H1 (cell line): ENCODE data around the gene GLIS2. TPM values are rescaled to one million over a fixed set of nuclear protein-coding genes. Genes with fewer than 3 reads are reported as not detected.

Experiments
- CTCF ChIA-PET: fragments of 300-600 bp; sonication (Branson Sonifier 250); formaldehyde crosslinking; loops from one replicate; lab custom pipeline; 2021; ENCODE audit not compliant: partially characterized antibody; lab: Charles Lee
- POLR2A ChIA-PET: fragments of 300-600 bp; sonication (Branson Sonifier 250); formaldehyde crosslinking; loops from one replicate; lab custom pipeline; 2021; ENCODE audit warnings: inconsistent platforms; ENCODE audit not compliant: partially characterized antibody; lab: Charles Lee
- DNase-seq, 2 experiments: peaks; one replicate each; pipeline versions ENCODE4 v3.0.0 to v3.0.0-alpha.2; 2010 to 2022; ENCODE audit warnings: low spot score in 2 of 2, low read depth in 1 of 2, mixed read lengths in 1 of 2
- FAIRE-seq: peaks from 2 replicates; lab custom pipeline; 2011; peaks lifted over from hg19 to GRCh38; lab: Jason Lieb, UNC
- H2AFZ ChIP-seq: 2 replicates; pipeline ENCODE4 v1.8.1; 2012; ENCODE audit warnings: low read length, inconsistent platforms
- H2AK5ac ChIP-seq: 2 replicates; pipeline ENCODE4 v1.6.1; 2013; ENCODE audit warnings: low read depth, low read length
- H2BK120ac ChIP-seq: replicated peaks from 2 replicates; pipeline ENCODE3; 2013; ENCODE audit warnings: low read depth, low read length, inconsistent platforms
- H2BK12ac ChIP-seq: 2 replicates; pipeline ENCODE4 v1.6.1; 2013; ENCODE audit warnings: low read depth, low read length
- H2BK15ac ChIP-seq: 2 replicates; pipeline ENCODE4 v1.6.1; 2013; ENCODE audit warnings: low read length
- H2BK20ac ChIP-seq: 2 replicates; pipeline ENCODE4 v1.6.1; 2013; ENCODE audit warnings: low read length
- H2BK5ac ChIP-seq: 2 replicates; pipeline ENCODE4 v1.6.1; 2013; ENCODE audit warnings: low read depth, low read length
- H3K14ac ChIP-seq: 2 replicates; pipeline ENCODE4 v1.6.1; 2013; ENCODE audit warnings: inconsistent platforms; ENCODE audit not compliant: insufficient read length
- H3K18ac ChIP-seq: 2 replicates; pipeline ENCODE4 v1.6.1; 2013; ENCODE audit warnings: low read length; ENCODE audit errors: extremely low read depth
- H3K23ac ChIP-seq: 2 replicates; pipeline ENCODE4 v1.6.1; 2013; ENCODE audit warnings: inconsistent platforms; ENCODE audit not compliant: insufficient read length
- H3K23me2 ChIP-seq: 2 replicates; pipeline ENCODE4 v1.6.1; 2013; ENCODE audit warnings: low read depth, low read length
- H3K27ac ChIP-seq: 2 replicates; pipeline ENCODE4 v1.6.1; 2011; ENCODE audit warnings: low read depth, low read length, inconsistent platforms
- H3K27me3 ChIP-seq, 4 experiments: replicated peaks in 1 of 4; 1 replicate in 1 of 4; 2 replicates in 3 of 4; pipeline versions ENCODE4 v1.6.1 to v1.8.1; 2011 to 2013; ENCODE audit warnings: low read length in 3 of 4, mild to moderate bottlenecking in 3 of 4, inconsistent platforms in 2 of 4, mixed read lengths in 2 of 4, moderate library complexity in 1 of 4; ENCODE audit not compliant: control insufficient read depth in 3 of 4, insufficient read depth in 3 of 4; ENCODE audit errors: extremely low read depth in 1 of 4
- H3K36me3 ChIP-seq, 4 experiments: 2 replicates each; pipeline versions ENCODE4 v1.6.1 to v1.8.1; 2011 to 2013; ENCODE audit warnings: mild to moderate bottlenecking in 4 of 4, low read length in 3 of 4, moderate library complexity in 2 of 4, control low read depth in 1 of 4, inconsistent platforms in 1 of 4; ENCODE audit not compliant: insufficient read depth in 4 of 4, control insufficient read depth in 2 of 4
- H3K4ac ChIP-seq: replicated peaks from 2 replicates; pipeline ENCODE3; 2013; ENCODE audit warnings: low read length, low read depth, mixed read lengths, inconsistent platforms; ENCODE audit not compliant: insufficient read length
- H3K4me1 ChIP-seq, 4 experiments: replicated peaks in 1 of 4; 1 replicate in 1 of 4; 2 replicates in 3 of 4; pipeline versions ENCODE4 v1.6.1 to v1.8.1; 2011 to 2013; ENCODE audit warnings: low read length in 3 of 4, inconsistent platforms in 2 of 4, mixed read lengths in 1 of 4; ENCODE audit not compliant: insufficient read depth in 4 of 4, control insufficient read depth in 3 of 4
- H3K4me2 ChIP-seq, 2 experiments: 2 replicates each; pipeline versions ENCODE4 v1.6.1 to v1.8.1; 2011 to 2013; ENCODE audit warnings: low read depth in 2 of 2, low read length in 2 of 2, control low read depth in 1 of 2, inconsistent platforms in 1 of 2, mild to moderate bottlenecking in 1 of 2; ENCODE audit not compliant: insufficient read depth in 1 of 2
- H3K4me3 ChIP-seq, 4 experiments: fragments of 200-600, 300-600 bp in 1 of 4; sonication (generic), shearing (Covaris generic), sonication (Bioruptor Twin) in 1 of 4; 2 replicates each; pipeline versions ENCODE4 v1.5.1 to v1.8.1; 2011 to 2016; ENCODE audit warnings: low read length in 4 of 4, low read depth in 3 of 4, control low read depth in 2 of 4, inconsistent platforms in 2 of 4, mild to moderate bottlenecking in 2 of 4, mixed read lengths in 1 of 4, moderate library complexity in 1 of 4; ENCODE audit not compliant: insufficient read depth in 2 of 4; ENCODE audit errors: extremely low read depth in 1 of 4
- H3K56ac ChIP-seq: replicated peaks from 2 replicates; pipeline ENCODE3; 2013; ENCODE audit warnings: low read depth, mild to moderate bottlenecking, mixed read lengths, low read length, inconsistent platforms; ENCODE audit not compliant: insufficient read length
- H3K79me1 ChIP-seq: 2 replicates; pipeline ENCODE4 v1.6.1; 2013; ENCODE audit warnings: low read depth, low read length, control low read depth
- H3K79me2 ChIP-seq, 2 experiments: 2 replicates each; pipeline versions ENCODE4 v1.6.1 to v1.8.1; 2012 to 2013; ENCODE audit warnings: low read length in 2 of 2, mild to moderate bottlenecking in 2 of 2, inconsistent platforms in 1 of 2; ENCODE audit not compliant: insufficient read depth in 2 of 2, control insufficient read depth in 1 of 2
- H3K9ac ChIP-seq, 4 experiments: replicated peaks in 1 of 4; 1 replicate in 1 of 4; 2 replicates in 3 of 4; pipeline versions ENCODE4 v1.6.1 to v1.8.1; 2011 to 2013; ENCODE audit warnings: low read depth in 3 of 4, low read length in 3 of 4, control low read depth in 2 of 4, mild to moderate bottlenecking in 2 of 4, moderate library complexity in 2 of 4, inconsistent platforms in 1 of 4; ENCODE audit errors: extremely low read depth in 1 of 4
- H3K9me3 ChIP-seq, 2 experiments: 2 replicates each; pipeline versions ENCODE4 v1.6.1 to v1.8.1; 2012 to 2013; ENCODE audit warnings: mild to moderate bottlenecking in 2 of 2, moderate library complexity in 2 of 2, control low read depth in 1 of 2, inconsistent platforms in 1 of 2, low read depth in 1 of 2, low read length in 1 of 2, mixed read lengths in 1 of 2; ENCODE audit not compliant: insufficient read depth in 2 of 2
- H4K20me1 ChIP-seq, 2 experiments: replicated peaks in 1 of 2; 2 replicates each; pipeline versions ENCODE3 to v1.8.1; 2011 to 2013; ENCODE audit warnings: inconsistent platforms in 2 of 2, low read length in 2 of 2, mild to moderate bottlenecking in 1 of 2; ENCODE audit not compliant: insufficient read depth in 2 of 2, control insufficient read depth in 1 of 2
- H4K5ac ChIP-seq: 2 replicates; pipeline ENCODE4 v1.6.1; 2013; ENCODE audit warnings: low read length, low read depth, mixed read lengths, inconsistent platforms; ENCODE audit not compliant: insufficient read length
- H4K8ac ChIP-seq: 2 replicates; pipeline ENCODE4 v1.8.0; 2013; ENCODE audit warnings: mild to moderate bottlenecking, moderate library complexity, low read length, inconsistent platforms; ENCODE audit not compliant: insufficient read depth; ENCODE audit errors: extremely low read depth
- H4K91ac ChIP-seq: replicated peaks from 2 replicates; pipeline ENCODE3; 2013; ENCODE audit warnings: low read length, mixed read lengths, inconsistent platforms; ENCODE audit not compliant: insufficient read length
- BCL11A ChIP-seq, 2 experiments: IDR thresholded peaks; one replicate each; pipeline ENCODE4 v1.6.1; 2011; ENCODE audit warnings: low read depth in 2 of 2, low read length in 2 of 2, mild to moderate bottlenecking in 2 of 2
- CHD2 ChIP-seq: IDR thresholded peaks from 2 replicates; pipeline ENCODE4 v1.6.1; 2012; ENCODE audit warnings: low read length, improper control_type of control experiment
- EP300 ChIP-seq, 2 experiments: IDR thresholded peaks; 1 replicate in 1 of 2; 2 replicates in 1 of 2; pipeline ENCODE4 v1.6.1; 2011 to 2012; ENCODE audit warnings: low read depth in 2 of 2, low read length in 2 of 2, mild to moderate bottlenecking in 2 of 2, borderline replicate concordance in 1 of 2, inconsistent platforms in 1 of 2, moderate library complexity in 1 of 2
- FOSL1 ChIP-seq: IDR thresholded peaks from 2 replicates; pipeline ENCODE4 v1.6.1; 2011; ENCODE audit warnings: mild to moderate bottlenecking, low read depth, low read length, moderate library complexity; ENCODE audit not compliant: insufficient read depth
- GTF2F1 ChIP-seq: IDR thresholded peaks from 2 replicates; pipeline ENCODE4 v1.6.1; 2012; ENCODE audit warnings: low read depth, low read length, improper control_type of control experiment, borderline replicate concordance
- JUN ChIP-seq: IDR thresholded peaks from 2 replicates; pipeline ENCODE4 v1.6.1; 2011; ENCODE audit warnings: low read depth, mild to moderate bottlenecking, improper control_type of control experiment, low read length
- JUND ChIP-seq: IDR thresholded peaks from 2 replicates; pipeline ENCODE4 v1.6.1; 2011; ENCODE audit warnings: mild to moderate bottlenecking, improper control_type of control experiment, low read length
- KDM5A ChIP-seq: fragments of 200-600 bp; IDR thresholded peaks from 2 replicates; pipeline ENCODE4 v1.7.1; 2012; ENCODE audit warnings: mild to moderate bottlenecking, low read length, inconsistent platforms, mixed read lengths
- RFX5 ChIP-seq: IDR thresholded peaks from 2 replicates; pipeline ENCODE4 v1.6.1; 2011; ENCODE audit warnings: low read depth, low read length, improper control_type of control experiment, borderline replicate concordance
- SIX5 ChIP-seq: IDR thresholded peaks from 2 replicates; pipeline ENCODE4 v1.6.1; 2011; ENCODE audit warnings: mild to moderate bottlenecking, low read depth, low read length
- SP2 ChIP-seq: IDR thresholded peaks from 2 replicates; pipeline ENCODE4 v1.6.1; 2012; ENCODE audit warnings: mild to moderate bottlenecking, low read length, inconsistent platforms
- SRF ChIP-seq: IDR thresholded peaks from 2 replicates; pipeline ENCODE4 v1.6.1; 2011; ENCODE audit warnings: mild to moderate bottlenecking, low read depth, low read length, moderate library complexity
- WGBS, 2 experiments: shearing (Covaris generic) in 1 of 2; methylation state at CpG; one replicate each; pipeline versions ENCODE4 v1.1.6 to v1.1.7; 2013 to 2015; ENCODE audit warnings: low lambda C conversion rate in 2 of 2, mixed read lengths in 2 of 2, inconsistent platforms in 1 of 2, low coverage in 1 of 2, missing lambda C conversion rate in 1 of 2; ENCODE audit not compliant: insufficient replicate concordance in 2 of 2, insufficient coverage in 1 of 2, insufficient read length in 1 of 2; ENCODE audit errors: extremely low coverage in 1 of 2, missing lambda C conversion rate in 1 of 2; 5-methylcytosine and 5-hydroxymethylcytosine counted together
- polyA plus RNA-seq, 7 experiments: library from polyadenylated mRNA; depleted of rRNA in 3 of 7; stranded (reverse) in 5 of 7; unstranded in 2 of 7; fragments of >200 nt in 5 of 7; fragments of 200-250 nt in 2 of 7; gene quantifications; 1 replicate in 5 of 7; 2 replicates in 1 of 7; 4 replicates in 1 of 7; pipeline versions ENCODE4 v1.2.1 to v1.2.3, GENCODE V29; 2011 to 2013; ENCODE audit warnings: missing spikeins in 2 of 7, mixed read lengths in 2 of 7
- total RNA-seq: library from RNA; stranded (reverse); fragmentation: NEBNext Ultra II Directional; extraction: Animal tissue kit (Norgen Biotek cat#: 25700); gene quantifications from 2 replicates; pipeline ENCODE4 v1.2.1, GENCODE V29; 2021
- TF ChIP-seq, protein P1 (sequence below): IDR thresholded peaks from 2 replicates; pipeline ENCODE4 v1.6.1; 2012; ENCODE audit warnings: low read length, inconsistent platforms

The GLIS2 gene
- total and polyA plus RNA-seq, 2 of the 8 experiments (the other 6 are each of a cell fraction or from before 2014, with no cell fraction given), result 4.3 to 17.4 TPM

GRCh38 chr16:4387781-4388180 lies 71.9 kb downstream of the GLIS2 start:
- ChIA-PET CTCF (interaction anchor here (0.7 to 24.8 kb wide), 5 partner anchors 12 to 113 kb away, joined by 3 to 659 read pairs (median 123); no protein-coding TSS in a partner anchor), POLR2A (interaction anchor here (0.9 to 11.9 kb wide), 4 partner anchors 10 to 28 kb away, joined by 3 to 223 read pairs (median 4); no protein-coding TSS in a partner anchor)
- H3K4me2 ChIP-seq, result no peak overlapping the region
- FAIRE-seq, result no peak
- H2BK120ac ChIP-seq, result peak overlapping the region; percentile 19
- no peak overlapping the region for H2BK20ac ChIP-seq
- peaks cover 0 to 1% (median 0%) of the 10 kb centered on the region in 4 experiments; a peak in 1 of 8 replicates for H3K36me3 ChIP-seq
- H4K91ac ChIP-seq, result no peak overlapping the region
- 85% methylated on average over 20 of the region's 20 CpGs; no CpG with 5 or more reads in 1 of the 2 experiments for WGBS, 2 experiments
- H3K23me2 ChIP-seq, result no peaks in the 10 kb centered on the region
- no peaks in the 10 kb centered on the region for H3K9me3 ChIP-seq
- no peak overlapping the region for H2BK15ac ChIP-seq
- peak overlapping the region; percentile 87; the same call in 1 of the 2 replicates for H2BK12ac ChIP-seq
- H3K79me2 ChIP-seq, result no peaks in the 10 kb centered on the region
- H3K9ac ChIP-seq, result no peak overlapping the region
- H3K14ac ChIP-seq, result no peak overlapping the region
- peak overlapping the region; percentile 88 for H3K4ac ChIP-seq
- H3K4me3 ChIP-seq, result no peak overlapping the region
- no peak overlapping the region for H4K5ac ChIP-seq
- H3K18ac ChIP-seq, result no peak overlapping the region
- no peaks in the 10 kb centered on the region for H3K27me3 ChIP-seq
- no peak overlapping the region for H3K27ac ChIP-seq
- H3K4me1 ChIP-seq, result peaks cover 5 to 42% (median 36%) of the 10 kb centered on the region in 4 experiments
- no peak overlapping the region for H2AK5ac ChIP-seq
- TF ChIP-seq, protein P1, sequence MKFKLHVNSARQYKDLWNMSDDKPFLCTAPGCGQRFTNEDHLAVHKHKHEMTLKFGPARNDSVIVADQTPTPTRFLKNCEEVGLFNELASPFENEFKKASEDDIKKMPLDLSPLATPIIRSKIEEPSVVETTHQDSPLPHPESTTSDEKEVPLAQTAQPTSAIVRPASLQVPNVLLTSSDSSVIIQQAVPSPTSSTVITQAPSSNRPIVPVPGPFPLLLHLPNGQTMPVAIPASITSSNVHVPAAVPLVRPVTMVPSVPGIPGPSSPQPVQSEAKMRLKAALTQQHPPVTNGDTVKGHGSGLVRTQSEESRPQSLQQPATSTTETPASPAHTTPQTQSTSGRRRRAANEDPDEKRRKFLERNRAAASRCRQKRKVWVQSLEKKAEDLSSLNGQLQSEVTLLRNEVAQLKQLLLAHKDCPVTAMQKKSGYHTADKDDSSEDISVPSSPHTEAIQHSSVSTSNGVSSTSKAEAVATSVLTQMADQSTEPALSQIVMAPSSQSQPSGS, result no peak
- TF ChIP-seq FOSL1, result no peak
- no peak for TF ChIP-seq JUN
- no peak for TF ChIP-seq SRF
- no peak for TF ChIP-seq EP300 (IDR thresholded peaks at IDR 0.05; ENCODE audit: borderline replicate concordance in 1 of 2, low read depth in 2 of 2, low read length in 2 of 2)
- no peak for TF ChIP-seq CHD2
- TF ChIP-seq RFX5, result no peak
- TF ChIP-seq GTF2F1, result no peak
- no peak for TF ChIP-seq SP2
- TF ChIP-seq SIX5, result no peak
- no peak for TF ChIP-seq KDM5A
- TF ChIP-seq BCL11A (IDR thresholded peaks at IDR 0.05; ENCODE audit: low read depth in 2 of 2, low read length in 2 of 2), result no peak
- no peak for TF ChIP-seq JUND
- H3K56ac ChIP-seq, result no peak overlapping the region
- H4K8ac ChIP-seq, result no peak overlapping the region
- no peak overlapping the region for H3K23ac ChIP-seq
- peak in 1 of 2 experiments; percentile 47 for DNase-seq
- no peak overlapping the region; the same call in 1 of the 2 replicates for H2BK5ac ChIP-seq
- H2AFZ ChIP-seq, result no peak overlapping the region
- H3K79me1 ChIP-seq, result no peaks in the 10 kb centered on the region
- H4K20me1 ChIP-seq, result peaks cover 3 to 4% of the 10 kb centered on the region in 2 experiments
